ENCODE data around the gene PLAC1.

PLAC1 gene

DNA sequence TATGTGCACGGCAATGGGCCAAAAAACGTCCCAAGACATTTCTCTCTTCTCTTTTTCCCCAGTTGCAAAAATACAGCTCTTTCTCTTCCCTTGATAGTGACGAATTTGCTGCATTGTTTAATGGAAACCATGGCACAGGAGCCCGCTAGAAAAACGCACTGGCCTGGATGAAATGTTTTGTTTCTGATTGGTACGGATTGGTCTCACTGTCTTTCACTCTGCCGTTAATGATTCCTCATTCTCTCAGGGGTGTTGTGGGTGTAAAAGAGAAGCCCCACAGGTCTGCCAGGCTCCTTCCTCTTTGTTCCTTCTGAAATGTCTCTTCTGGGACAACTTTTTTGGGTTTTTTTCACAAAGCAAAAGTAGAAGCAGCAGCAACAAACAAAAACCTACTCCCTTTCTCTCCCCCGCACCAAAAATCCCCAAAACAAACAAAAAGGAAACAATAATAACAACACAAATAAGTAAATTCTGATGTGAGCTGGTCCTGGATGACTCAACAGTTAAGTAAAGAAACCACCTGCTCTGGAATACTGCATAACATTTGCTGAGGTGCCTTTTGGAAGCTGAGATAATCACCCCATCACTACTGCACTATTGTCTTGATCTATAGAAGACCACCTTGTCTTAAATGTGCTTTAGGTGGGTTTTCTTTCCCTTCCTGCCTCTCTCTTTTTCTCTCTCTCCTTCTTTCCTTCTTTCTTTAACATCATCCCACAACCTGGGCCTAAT is 89.8 kb downstream of the PLAC1 start:
- TF ChIP-seq, protein P1, sequence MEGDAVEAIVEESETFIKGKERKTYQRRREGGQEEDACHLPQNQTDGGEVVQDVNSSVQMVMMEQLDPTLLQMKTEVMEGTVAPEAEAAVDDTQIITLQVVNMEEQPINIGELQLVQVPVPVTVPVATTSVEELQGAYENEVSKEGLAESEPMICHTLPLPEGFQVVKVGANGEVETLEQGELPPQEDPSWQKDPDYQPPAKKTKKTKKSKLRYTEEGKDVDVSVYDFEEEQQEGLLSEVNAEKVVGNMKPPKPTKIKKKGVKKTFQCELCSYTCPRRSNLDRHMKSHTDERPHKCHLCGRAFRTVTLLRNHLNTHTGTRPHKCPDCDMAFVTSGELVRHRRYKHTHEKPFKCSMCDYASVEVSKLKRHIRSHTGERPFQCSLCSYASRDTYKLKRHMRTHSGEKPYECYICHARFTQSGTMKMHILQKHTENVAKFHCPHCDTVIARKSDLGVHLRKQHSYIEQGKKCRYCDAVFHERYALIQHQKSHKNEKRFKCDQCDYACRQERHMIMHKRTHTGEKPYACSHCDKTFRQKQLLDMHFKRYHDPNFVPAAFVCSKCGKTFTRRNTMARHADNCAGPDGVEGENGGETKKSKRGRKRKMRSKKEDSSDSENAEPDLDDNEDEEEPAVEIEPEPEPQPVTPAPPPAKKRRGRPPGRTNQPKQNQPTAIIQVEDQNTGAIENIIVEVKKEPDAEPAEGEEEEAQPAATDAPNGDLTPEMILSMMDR (IDR thresholded peaks at IDR 0.05; ENCODE audit: low read depth, low read length), result no peak
- H3K36me3 ChIP-seq, result no peaks in the 10 kb centered on the region

GRCh38 chrX:134566506-134566905 is 91.8 kb downstream of the PLAC1 start:
- Histone ChIP-seq H3K4me3 (ENCODE audit: low read depth, low read length) (no peak overlapping the region), H3K9me3 (ENCODE audit: severe bottlenecking) (no peaks in the 10 kb centered on the region), H3K27ac (no peak overlapping the region), H3K36me3 (no peaks in the 10 kb centered on the region), H3K27me3 (ENCODE audit: insufficient read depth, low read depth, severe bottlenecking) (peaks cover 2% of the 10 kb centered on the region)
- DNase-seq, result no peak
- TF ChIP-seq, protein P1 (IDR thresholded peaks at IDR 0.05; ENCODE audit: low read depth, low read length), result no peak

More for the DNA sequence above, 89.8 kb downstream of the PLAC1 start:
- peaks cover 2% of the 10 kb centered on the region for H3K27me3 ChIP-seq (ENCODE audit: insufficient read depth, low read depth, severe bottlenecking)
- no peak overlapping the region for H3K27ac ChIP-seq
- no peak overlapping the region for H3K4me3 ChIP-seq (ENCODE audit: low read depth, low read length)
- no peak for DNase-seq
- H3K9me3 ChIP-seq (ENCODE audit: severe bottlenecking), result no peaks in the 10 kb centered on the region

- no peaks in the 10 kb centered on the region for H3K36me3 ChIP-seq
- no peak overlapping the region for H3K4me3 ChIP-seq (ENCODE audit: low read depth, low read length)
- TF ChIP-seq, protein P1 (IDR thresholded peaks at IDR 0.05; ENCODE audit: low read depth, low read length), result no peak
- DNase-seq, result no peak
- H3K27me3 ChIP-seq (ENCODE audit: insufficient read depth, low read depth, severe bottlenecking), result peaks cover 8% of the 10 kb centered on the region
- no peak overlapping the region for H3K27ac ChIP-seq
- no peaks in the 10 kb centered on the region for H3K9me3 ChIP-seq (ENCODE audit: severe bottlenecking)
Measured at GRCh38 chrX:134562002-134562401, 96.3 kb downstream of the PLAC1 start.

DNA sequence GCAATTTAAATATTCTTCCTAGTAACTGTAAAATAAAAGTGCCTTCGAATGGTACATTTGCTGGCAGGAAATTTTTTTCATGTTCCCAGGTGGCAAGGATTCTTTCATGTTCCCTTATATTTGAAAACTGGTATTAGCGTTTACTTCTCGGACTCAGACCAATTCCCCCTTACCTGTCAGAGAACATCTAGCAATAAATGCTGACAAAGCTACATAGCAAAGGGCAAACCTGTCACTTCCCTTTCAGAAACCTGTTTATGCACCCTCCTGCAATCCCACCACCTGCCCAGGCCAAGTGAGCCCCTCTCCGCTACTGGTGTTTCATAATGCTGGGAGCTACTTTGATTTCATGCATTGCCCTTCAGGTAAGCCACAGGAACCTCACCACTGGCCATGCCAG is 100.1 kb downstream of the PLAC1 start:
- H3K27me3 ChIP-seq (ENCODE audit: insufficient read depth, low read depth, severe bottlenecking), result peaks cover 8% of the 10 kb centered on the region
- DNase-seq, result no peak
- no peak overlapping the region for H3K27ac ChIP-seq
- TF ChIP-seq, protein P1 (IDR thresholded peaks at IDR 0.05; ENCODE audit: low read depth, low read length), result no peak
- H3K9me3 ChIP-seq (ENCODE audit: severe bottlenecking), result no peaks in the 10 kb centered on the region
- no peaks in the 10 kb centered on the region for H3K36me3 ChIP-seq
- no peak overlapping the region for H3K4me3 ChIP-seq (ENCODE audit: low read depth, low read length)

DNA sequence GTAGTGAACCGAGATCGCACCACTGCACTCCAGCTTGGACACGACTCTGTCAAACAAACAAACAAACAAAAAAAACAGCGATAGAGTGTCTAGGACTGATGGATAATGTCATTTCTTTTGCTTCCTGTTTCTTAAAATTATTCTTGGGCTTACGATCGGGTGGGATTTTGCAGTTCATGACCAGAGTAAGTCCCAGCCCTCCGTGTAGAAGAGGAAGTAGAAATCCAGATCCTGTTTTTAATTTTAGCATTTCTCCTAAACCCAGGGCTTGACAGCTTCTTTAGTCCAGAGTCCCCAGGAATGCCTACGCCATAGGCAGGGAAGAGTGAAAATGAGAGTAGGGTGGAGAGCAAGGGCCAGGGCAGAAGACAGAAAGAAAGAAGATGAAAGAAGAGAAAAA is 104.0 kb downstream of the PLAC1 start:
- TF ChIP-seq, protein P1 (IDR thresholded peaks at IDR 0.05; ENCODE audit: low read depth, low read length), result no peak
- H3K36me3 ChIP-seq, result no peaks in the 10 kb centered on the region
- peaks cover under 1% of the 10 kb centered on the region for H3K9me3 ChIP-seq (ENCODE audit: severe bottlenecking)
- DNase-seq, result no peak
- peaks cover 8% of the 10 kb centered on the region for H3K27me3 ChIP-seq (ENCODE audit: insufficient read depth, low read depth, severe bottlenecking)
- H3K4me3 ChIP-seq (ENCODE audit: low read depth, low read length), result no peak overlapping the region
- no peak overlapping the region for H3K27ac ChIP-seq

DNA sequence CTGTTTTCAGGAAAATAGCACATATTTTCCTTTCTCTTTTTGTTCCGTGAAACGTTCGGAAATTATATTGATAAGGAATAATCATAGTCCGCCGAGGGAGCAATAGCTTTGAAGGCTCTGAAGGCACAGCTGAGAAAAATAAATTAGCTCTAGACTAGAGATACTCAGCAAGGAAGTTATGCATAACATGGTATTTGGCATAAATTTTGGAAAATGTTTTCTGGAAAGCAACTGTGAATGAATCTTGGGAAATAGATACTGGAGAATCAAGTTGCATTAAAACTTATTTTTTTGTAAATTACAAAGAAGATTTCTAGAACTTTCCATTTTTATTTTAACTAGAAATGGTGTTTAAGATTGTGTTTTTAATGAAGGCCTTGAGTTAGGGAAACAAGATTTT is 105.9 kb downstream of the PLAC1 start:
- H3K9me3 ChIP-seq (ENCODE audit: severe bottlenecking), result peaks cover 3% of the 10 kb centered on the region
- no peaks in the 10 kb centered on the region for H3K36me3 ChIP-seq
- H3K27me3 ChIP-seq (ENCODE audit: insufficient read depth, low read depth, severe bottlenecking), result peaks cover 2% of the 10 kb centered on the region
- no peak for DNase-seq
- no peak overlapping the region for H3K27ac ChIP-seq
- no peak overlapping the region for H3K4me3 ChIP-seq (ENCODE audit: low read depth, low read length)
- TF ChIP-seq, protein P1 (IDR thresholded peaks at IDR 0.05; ENCODE audit: low read depth, low read length), result no peak
